Kasumi-1 (cell line): ENCODE data around the gene DIRAS1.

ENCODE experiments used
- DNase-seq, 2 experiments: peaks; one replicate each; lab custom pipeline; 2025; lab: John Stamatoyannopoulos, UW

The DIRAS1 gene

GRCh38 chr19:2755448-2755705 lies 34.2 kb upstream of the DIRAS1 start:
- no peak for DNase-seq

GRCh38 chr19:2754659-2755447 lies 33.7 kb upstream of the DIRAS1 start:
- no peak for DNase-seq

GRCh38 chr19:2751438-2751830 lies 30.3 kb upstream of the DIRAS1 start:
- DNase-seq = no peak

- peak; percentile 21 to 22 for DNase-seq
These were observed 29.8 kb upstream of the DIRAS1 start for GRCh38 chr19:2750808-2751437.

GRCh38 chr19:2747349-2747748 lies 26.2 kb upstream of the DIRAS1 start:
- no peak for DNase-seq

GRCh38 chr19:2744113-2744512 lies 22.9 kb upstream of the DIRAS1 start:
- no peak for DNase-seq

GRCh38 chr19:2743099-2743498 lies 21.9 kb upstream of the DIRAS1 start:
- DNase-seq = no peak

GRCh38 chr19:2740314-2740656 lies 19.1 kb upstream of the DIRAS1 start:
- DNase-seq = no peak

GRCh38 chr19:2739602-2740313 lies 18.6 kb upstream of the DIRAS1 start, which contains the start of gene SLC39A3:
Gene SLC39A3 (minus strand): TSS chr19:2740017. CDS start chr19:2737257, 2,760 bp downstream.
- DNase-seq = peak; percentile 93 to 97

- no peak for DNase-seq
These were observed 15.5 kb upstream of the DIRAS1 start for GRCh38 chr19:2736550-2737190.

GRCh38 chr19:2735374-2735773 lies 14.2 kb upstream of the DIRAS1 start:
- no peak for DNase-seq

- DNase-seq = no peak
These were observed 13.6 kb upstream of the DIRAS1 start for GRCh38 chr19:2734589-2735288.

GRCh38 chr19:2733930-2734588 lies 12.9 kb upstream of the DIRAS1 start:
- DNase-seq = no peak

GRCh38 chr19:2732883-2733282 lies 11.7 kb upstream of the DIRAS1 start:
- no peak for DNase-seq

GRCh38 chr19:2732157-2732725 lies 11.1 kb upstream of the DIRAS1 start:
- no peak for DNase-seq

GRCh38 chr19:2731181-2731995 lies 10.2 kb upstream of the DIRAS1 start:
- no peak for DNase-seq

- DNase-seq = no peak
These were observed 9.0 kb upstream of the DIRAS1 start for GRCh38 chr19:2729943-2730818.

GRCh38 chr19:2728783-2729387 lies 7.7 kb upstream of the DIRAS1 start:
- no peak for DNase-seq

GRCh38 chr19:2727640-2727944 lies 6.4 kb upstream of the DIRAS1 start:
- no peak for DNase-seq
